Measurements from ENCODE around the gene PABPN1. TPM values are rescaled to one million over a fixed set of nuclear protein-coding genes. Genes with fewer than 3 reads are reported as not detected.

PABPN1 gene
- total RNA-seq, 2 experiments from 2014 or later = 280 to 289 TPM

GRCh38 chr14:23297611-23298277 lies 23.5 kb upstream of the PABPN1 start:
- Mint-ChIP-seq H3K4me1 (peaks cover 27% of the 10 kb centered on the region), H3K27ac (no peak overlapping the region), H3K9me3 (no peaks in the 10 kb centered on the region), H3K4me3 (no peak overlapping the region), H3K36me3 (peaks cover 20% of the 10 kb centered on the region), H3K27me3 (no peaks in the 10 kb centered on the region)
- DNase-seq = no peak

GRCh38 chr14:23299211-23299957 lies 21.9 kb upstream of the PABPN1 start:
- Mint-ChIP-seq H3K36me3 (peaks cover 20% of the 10 kb centered on the region), H3K9me3 (no peaks in the 10 kb centered on the region), H3K4me1 (peaks cover 33% of the 10 kb centered on the region), H3K27ac (peak overlapping the region; percentile 18), H3K4me3 (peak overlapping the region; percentile 48), H3K27me3 (no peaks in the 10 kb centered on the region)
- DNase-seq = no peak

- Mint-ChIP-seq H3K4me3 (peak overlapping the region; percentile 94), H3K4me1 (peaks cover 30% of the 10 kb centered on the region), H3K36me3 (peaks cover 20% of the 10 kb centered on the region), H3K27me3 (peaks cover 4% of the 10 kb centered on the region), H3K9me3 (no peaks in the 10 kb centered on the region), H3K27ac (peak overlapping the region; percentile 94)
- DNase-seq = no peak
Observed at GRCh38 chr14:23299986-23300686, 21.1 kb upstream of the PABPN1 start.

GRCh38 chr14:23300687-23301223 lies 20.5 kb upstream of the PABPN1 start:
- Mint-ChIP-seq H3K27ac (peak overlapping the region; percentile 94), H3K36me3 (peaks cover 17% of the 10 kb centered on the region), H3K4me1 (peaks cover 26% of the 10 kb centered on the region), H3K4me3 (peak overlapping the region; percentile 94), H3K27me3 (peaks cover 10% of the 10 kb centered on the region), H3K9me3 (no peaks in the 10 kb centered on the region)
- DNase-seq = peak; percentile 26

- H3K4me1 Mint-ChIP-seq = peaks cover 26% of the 10 kb centered on the region
- no peaks in the 10 kb centered on the region for H3K9me3 Mint-ChIP-seq
- H3K27ac Mint-ChIP-seq = peak overlapping the region; percentile 97
- H3K4me3 Mint-ChIP-seq = peak overlapping the region; percentile 97
- DNase-seq = peak; percentile 100
- H3K36me3 Mint-ChIP-seq = peaks cover 17% of the 10 kb centered on the region
- H3K27me3 Mint-ChIP-seq = peaks cover 17% of the 10 kb centered on the region
Observed at GRCh38 chr14:23301288-23301968, 19.8 kb upstream of the PABPN1 start.

GRCh38 chr14:23301969-23302289 lies 19.3 kb upstream of the PABPN1 start:
- DNase-seq = no peak
- peaks cover 22% of the 10 kb centered on the region for H3K27me3 Mint-ChIP-seq
- H3K4me1 Mint-ChIP-seq = peaks cover 24% of the 10 kb centered on the region
- no peaks in the 10 kb centered on the region for H3K9me3 Mint-ChIP-seq
- peaks cover 14% of the 10 kb centered on the region for H3K36me3 Mint-ChIP-seq
- H3K27ac Mint-ChIP-seq = peak overlapping the region; percentile 97
- H3K4me3 Mint-ChIP-seq = peak overlapping the region; percentile 97

GRCh38 chr14:23302290-23303225 lies 18.7 kb upstream of the PABPN1 start, which contains the start of gene PPP1R3E:
PPP1R3E (minus strand) TSS chr14:23302859; CDS start chr14:23302576, 283 bp downstream.
- no peaks in the 10 kb centered on the region for H3K9me3 Mint-ChIP-seq
- peak within 1 kb of the TSS; percentile 97 for H3K4me3 Mint-ChIP-seq
- peak; percentile 91 for DNase-seq
- peaks cover 12% of the 10 kb centered on the region for H3K36me3 Mint-ChIP-seq
- peaks cover 24% of the 10 kb centered on the region for H3K4me1 Mint-ChIP-seq
- peaks cover 28% of the 10 kb centered on the region for H3K27me3 Mint-ChIP-seq
- H3K27ac Mint-ChIP-seq = peak within 1 kb of the TSS; percentile 98

GRCh38 chr14:23306412-23307145 lies 14.7 kb upstream of the PABPN1 start, which contains the start of gene BCL2L2:
BCL2L2 (plus strand) TSS chr14:23306833; CDS start chr14:23307768, 935 bp downstream.
- no peaks in the 10 kb centered on the region for H3K9me3 Mint-ChIP-seq
- no peak for DNase-seq
- H3K27ac Mint-ChIP-seq = no peak within 1 kb of the TSS
- peaks cover 9% of the 10 kb centered on the region for H3K4me1 Mint-ChIP-seq
- peaks cover 38% of the 10 kb centered on the region for H3K27me3 Mint-ChIP-seq
- peak within 1 kb of the TSS; percentile 55 for H3K4me3 Mint-ChIP-seq
- peaks cover 3% of the 10 kb centered on the region for H3K36me3 Mint-ChIP-seq

GRCh38 chr14:23307146-23307530 lies 14.1 kb upstream of the PABPN1 start:
- no peak for DNase-seq
- H3K4me3 Mint-ChIP-seq = peak overlapping the region; percentile 55
- H3K36me3 Mint-ChIP-seq = peaks cover 3% of the 10 kb centered on the region
- no peak overlapping the region for H3K27ac Mint-ChIP-seq
- peaks cover 38% of the 10 kb centered on the region for H3K27me3 Mint-ChIP-seq
- H3K4me1 Mint-ChIP-seq = peaks cover 9% of the 10 kb centered on the region
- H3K9me3 Mint-ChIP-seq = no peaks in the 10 kb centered on the region

- no peak overlapping the region for H3K4me3 Mint-ChIP-seq
- DNase-seq = no peak
Observed at GRCh38 chr14:23307687-23308644, 13.3 kb upstream of the PABPN1 start.

GRCh38 chr14:23308721-23309445 lies 12.4 kb upstream of the PABPN1 start:
- Mint-ChIP-seq H3K9me3 (no peaks in the 10 kb centered on the region), H3K4me3 (no peak overlapping the region), H3K4me1 (no peaks in the 10 kb centered on the region), H3K36me3 (no peaks in the 10 kb centered on the region), H3K27me3 (peaks cover 38% of the 10 kb centered on the region), H3K27ac (no peak overlapping the region)
- DNase-seq = no peak

More at GRCh38 chr14:23307687-23308644, 13.3 kb upstream of the PABPN1 start:
- Mint-ChIP-seq H3K27ac (no peak overlapping the region), H3K9me3 (no peaks in the 10 kb centered on the region), H3K4me1 (peaks cover 6% of the 10 kb centered on the region), H3K36me3 (no peaks in the 10 kb centered on the region), H3K27me3 (peaks cover 38% of the 10 kb centered on the region)

GRCh38 chr14:23310546-23310945 lies 10.7 kb upstream of the PABPN1 start:
- Mint-ChIP-seq H3K27me3 (peaks cover 30% of the 10 kb centered on the region), H3K36me3 (no peaks in the 10 kb centered on the region), H3K27ac (no peak overlapping the region), H3K4me1 (no peaks in the 10 kb centered on the region), H3K4me3 (no peak overlapping the region), H3K9me3 (no peaks in the 10 kb centered on the region)
- no peak for DNase-seq

All from activated naive CD8-positive, alpha-beta T cell treated with anti-CD3 and anti-CD28 coated beads for 36 hours (primary cell).